ENCODE measurements around the gene NFKBIE. TPM values are rescaled to one million over a fixed set of nuclear protein-coding genes. Genes with fewer than 3 reads are reported as not detected.

NFKBIE gene
- total RNA-seq, 1 donor from 2014 or later: 10.1 TPM

GRCh38 chr6:44228031-44228430 is 37.3 kb downstream of the NFKBIE start:
- H3K27ac Mint-ChIP-seq (ENCODE audit: unreplicated experiment): no peak overlapping the region
- no peak for FAIRE-seq
- no peak for DNase-seq (ENCODE audit: low read depth)
- peaks cover 10% of the 10 kb centered on the region for H3K4me1 Mint-ChIP-seq (ENCODE audit: low read depth, unreplicated experiment)
- Histone ChIP-seq H3K36me3 (ENCODE audit: insufficient read depth, low read length) (no peaks in the 10 kb centered on the region), H3K4me3 (ENCODE audit: insufficient read depth, low read depth, low read length) (no peak overlapping the region), H3K9me3 (ENCODE audit: insufficient read depth, low read depth, low read length) (no peaks in the 10 kb centered on the region), H3K79me2 (ENCODE audit: insufficient read depth, low read length) (no peaks in the 10 kb centered on the region), H3K27ac (ENCODE audit: low read depth, low read length) (no peak overlapping the region), H3K27me3 (ENCODE audit: insufficient read depth, low read length) (no peaks in the 10 kb centered on the region), H3K9ac (ENCODE audit: low read length) (no peak overlapping the region), H2AFZ (ENCODE audit: low read depth, low read length) (no peak overlapping the region), H3K4me1 (ENCODE audit: insufficient read depth, low read length) (peaks cover 12% of the 10 kb centered on the region), H3K4me2 (ENCODE audit: low read length) (no peak overlapping the region), H4K20me1 (ENCODE audit: insufficient read depth, low read length) (peaks cover 16% of the 10 kb centered on the region)
- peaks cover 5% of the 10 kb centered on the region for H3K36me3 Mint-ChIP-seq (ENCODE audit: low read depth, unreplicated experiment)
- H3K9me3 Mint-ChIP-seq (ENCODE audit: unreplicated experiment): no peaks in the 10 kb centered on the region
- no peak overlapping the region for H3K4me3 Mint-ChIP-seq (ENCODE audit: unreplicated experiment)
- no peak for TF ChIP-seq CTCF (IDR thresholded peaks at IDR 0.05; ENCODE audit: insufficient read depth, low read depth, low read length)
- TF ChIP-seq EZH2 (IDR thresholded peaks at IDR 0.05; ENCODE audit: insufficient read depth, low read length): no peak
- peaks cover 18% of the 10 kb centered on the region for H3K27me3 Mint-ChIP-seq (ENCODE audit: low read depth, unreplicated experiment)

GRCh38 chr6:44227148-44227793 is 38.1 kb downstream of the NFKBIE start:
- no peak overlapping the region for H3K4me3 ChIP-seq (ENCODE audit: insufficient read depth, low read depth, low read length)
- no peak overlapping the region for H2AFZ ChIP-seq (ENCODE audit: low read depth, low read length)
- H3K9me3 ChIP-seq (ENCODE audit: insufficient read depth, low read depth, low read length): no peaks in the 10 kb centered on the region
- peaks cover 16% of the 10 kb centered on the region for H3K27me3 Mint-ChIP-seq (ENCODE audit: low read depth, unreplicated experiment)
- H3K4me2 ChIP-seq (ENCODE audit: low read length): no peak overlapping the region
- H3K27ac Mint-ChIP-seq (ENCODE audit: unreplicated experiment): no peak overlapping the region
- no peak overlapping the region for H3K4me3 Mint-ChIP-seq (ENCODE audit: unreplicated experiment)
- H4K20me1 ChIP-seq (ENCODE audit: insufficient read depth, low read length): peaks cover 16% of the 10 kb centered on the region
- no peak for TF ChIP-seq EZH2 (IDR thresholded peaks at IDR 0.05; ENCODE audit: insufficient read depth, low read length)
- no peak for TF ChIP-seq CTCF (IDR thresholded peaks at IDR 0.05; ENCODE audit: insufficient read depth, low read depth, low read length)
- peaks cover 15% of the 10 kb centered on the region for H3K4me1 Mint-ChIP-seq (ENCODE audit: low read depth, unreplicated experiment)
- DNase-seq (ENCODE audit: low read depth) (no peak), FAIRE-seq (no peak)
- H3K36me3 Mint-ChIP-seq (ENCODE audit: low read depth, unreplicated experiment): peaks cover 5% of the 10 kb centered on the region
- H3K27me3 ChIP-seq (ENCODE audit: insufficient read depth, low read length): no peaks in the 10 kb centered on the region
- peaks cover 17% of the 10 kb centered on the region for H3K4me1 ChIP-seq (ENCODE audit: insufficient read depth, low read length)
- no peak overlapping the region for H3K9ac ChIP-seq (ENCODE audit: low read length)
- H3K27ac ChIP-seq (ENCODE audit: low read depth, low read length): no peak overlapping the region
- H3K79me2 ChIP-seq (ENCODE audit: insufficient read depth, low read length): no peaks in the 10 kb centered on the region
- H3K36me3 ChIP-seq (ENCODE audit: insufficient read depth, low read length): no peaks in the 10 kb centered on the region
- no peaks in the 10 kb centered on the region for H3K9me3 Mint-ChIP-seq (ENCODE audit: unreplicated experiment)
